Smooth muscle cell (in vitro differentiated cells): Measurements from ENCODE around the gene TATDN3. TPM values are rescaled to one million over a fixed set of nuclear protein-coding genes. Genes with fewer than 3 reads are reported as not detected.
A peak's percentile ranks its signal among the peaks of the same experiment; 100 is the strongest.

ENCODE experiments used
- DNase-seq: peaks from one replicate; lab custom pipeline; 2025; ENCODE audit not compliant: unreplicated experiment; lab: John Stamatoyannopoulos, UW
- H2AFZ ChIP-seq: fragments of 200-600 bp; sonication (generic); 2 replicates; pipeline ENCODE4 v1.6.0; 2016; ENCODE audit warnings: antibody characterized with exemption, low read depth, mild to moderate bottlenecking
- H3F3A ChIP-seq: fragments of 200-600 bp; sonication (generic); 2 replicates; pipeline ENCODE4 v1.6.0; 2017; ENCODE audit warnings: antibody characterized with exemption, low read depth
- H3K27ac ChIP-seq: fragments of 200-600 bp; sonication (generic); 2 replicates; pipeline ENCODE4 v1.5.1; 2016; ENCODE audit warnings: low read depth, mild to moderate bottlenecking
- H3K27me3 ChIP-seq: fragments of 200-600 bp; sonication (generic); 2 replicates; pipeline ENCODE4 v1.6.1; 2016; ENCODE audit warnings: low read depth, mild to moderate bottlenecking
- H3K36me3 ChIP-seq: fragments of 200-600 bp; sonication (generic); 2 replicates; pipeline ENCODE4 v1.5.1; 2016; ENCODE audit warnings: low read depth
- H3K4me1 ChIP-seq: fragments of 200-600 bp; sonication (generic); 2 replicates; pipeline ENCODE4 v1.5.1; 2016; ENCODE audit warnings: low read depth
- H3K4me2 ChIP-seq: fragments of 200-600 bp; sonication (generic); 2 replicates; pipeline ENCODE4 v1.6.0; 2016; ENCODE audit warnings: mild to moderate bottlenecking
- H3K4me3 ChIP-seq: fragments of 200-600 bp; sonication (generic); 2 replicates; pipeline ENCODE4 v1.5.1; 2016; ENCODE audit warnings: mild to moderate bottlenecking
- H3K79me2 ChIP-seq: fragments of 200-600 bp; sonication (generic); 2 replicates; pipeline ENCODE4 v1.6.0; 2016; ENCODE audit warnings: low read depth, mild to moderate bottlenecking
- H3K9ac ChIP-seq: fragments of 200-600 bp; sonication (generic); 2 replicates; pipeline ENCODE4 v1.6.0; 2016; ENCODE audit warnings: low read depth
- H3K9me3 ChIP-seq: fragments of 200-600 bp; sonication (generic); replicated peaks from 2 replicates; pipeline ENCODE4 v1.5.1; 2016; ENCODE audit warnings: low read depth
- H4K20me1 ChIP-seq: fragments of 200-600 bp; sonication (generic); 2 replicates; pipeline ENCODE4 v1.6.0; 2016; ENCODE audit warnings: low read depth
- WGBS: methylation state at CpG from one replicate; pipeline ENCODE4 v1.1.7; 2016; ENCODE audit warnings: low lambda C conversion rate; 5-methylcytosine and 5-hydroxymethylcytosine counted together
- polyA plus RNA-seq: library from polyadenylated mRNA; unstranded; fragments of >200 nt; fragmentation: Nextera tagmentation; extraction: Ambion mirVana; gene quantifications from 2 replicates; pipeline ENCODE4 v1.2.1, GENCODE V29; 2016
- total RNA-seq: library from RNA; depleted of rRNA; stranded (reverse); fragments of >200 nt; gene quantifications from 2 replicates; pipeline ENCODE4 v1.2.3, GENCODE V29; 2014
- TF ChIP-seq, protein P1 (sequence below): fragments of 200-600 bp; sonication (generic); IDR thresholded peaks from 2 replicates; pipeline ENCODE4 v1.5.1; 2017; ENCODE audit warnings: borderline replicate concordance, mild to moderate bottlenecking, antibody characterized with exemption; ENCODE audit not compliant: insufficient read depth, poor library complexity, severe bottlenecking

TATDN3 gene
- total and polyA plus RNA-seq, 2 experiments from 2014 or later: 14.3 to 46.7 TPM

DNA sequence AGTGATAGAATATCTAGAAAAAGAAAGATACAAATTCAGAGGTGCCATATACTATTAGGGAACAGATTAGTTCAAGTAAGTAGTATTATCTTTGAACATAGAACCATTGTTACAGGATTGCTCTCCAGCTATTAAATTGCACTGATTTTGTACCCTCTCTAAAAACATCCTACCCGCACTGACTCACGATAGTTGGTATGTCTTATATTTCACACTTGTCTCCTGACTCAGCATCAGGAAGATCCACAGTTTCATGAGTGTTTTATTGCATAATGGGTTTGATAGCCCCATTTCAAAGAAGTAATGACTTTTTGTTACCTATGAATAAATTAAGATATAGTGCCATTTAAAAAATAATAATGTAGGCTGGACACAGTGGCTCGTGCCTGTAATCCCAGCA is 6.0 kb downstream of the TATDN3 start:
- H3K36me3 ChIP-seq: no peaks in the 10 kb centered on the region
- no peak for DNase-seq
- H2AFZ ChIP-seq: no peak overlapping the region
- no peak overlapping the region for H3K4me2 ChIP-seq
- no peaks in the 10 kb centered on the region for H3K79me2 ChIP-seq
- no peaks in the 10 kb centered on the region for H4K20me1 ChIP-seq
- TF ChIP-seq, protein P1, sequence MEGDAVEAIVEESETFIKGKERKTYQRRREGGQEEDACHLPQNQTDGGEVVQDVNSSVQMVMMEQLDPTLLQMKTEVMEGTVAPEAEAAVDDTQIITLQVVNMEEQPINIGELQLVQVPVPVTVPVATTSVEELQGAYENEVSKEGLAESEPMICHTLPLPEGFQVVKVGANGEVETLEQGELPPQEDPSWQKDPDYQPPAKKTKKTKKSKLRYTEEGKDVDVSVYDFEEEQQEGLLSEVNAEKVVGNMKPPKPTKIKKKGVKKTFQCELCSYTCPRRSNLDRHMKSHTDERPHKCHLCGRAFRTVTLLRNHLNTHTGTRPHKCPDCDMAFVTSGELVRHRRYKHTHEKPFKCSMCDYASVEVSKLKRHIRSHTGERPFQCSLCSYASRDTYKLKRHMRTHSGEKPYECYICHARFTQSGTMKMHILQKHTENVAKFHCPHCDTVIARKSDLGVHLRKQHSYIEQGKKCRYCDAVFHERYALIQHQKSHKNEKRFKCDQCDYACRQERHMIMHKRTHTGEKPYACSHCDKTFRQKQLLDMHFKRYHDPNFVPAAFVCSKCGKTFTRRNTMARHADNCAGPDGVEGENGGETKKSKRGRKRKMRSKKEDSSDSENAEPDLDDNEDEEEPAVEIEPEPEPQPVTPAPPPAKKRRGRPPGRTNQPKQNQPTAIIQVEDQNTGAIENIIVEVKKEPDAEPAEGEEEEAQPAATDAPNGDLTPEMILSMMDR: no peak
- H3K27me3 ChIP-seq: no peaks in the 10 kb centered on the region
- no peaks in the 10 kb centered on the region for H3F3A ChIP-seq
- H3K4me3 ChIP-seq: no peak overlapping the region
- no peak overlapping the region for H3K9ac ChIP-seq
- H3K27ac ChIP-seq: no peak overlapping the region
- H3K4me1 ChIP-seq: no peaks in the 10 kb centered on the region
- H3K9me3 ChIP-seq: no peaks in the 10 kb centered on the region
- 93% methylated on average over 3 of the region's 3 CpGs for WGBS

GRCh38 chr1:212805767-212806166 is 14.1 kb downstream of the TATDN3 start:
- Histone ChIP-seq H3K9me3 (no peaks in the 10 kb centered on the region), H3K27me3 (no peaks in the 10 kb centered on the region), H3K9ac (no peak overlapping the region), H2AFZ (no peak overlapping the region), H3K4me2 (no peak overlapping the region), H3K4me1 (no peaks in the 10 kb centered on the region), H3F3A (no peaks in the 10 kb centered on the region), H3K27ac (no peak overlapping the region), H4K20me1 (no peaks in the 10 kb centered on the region), H3K36me3 (peaks cover 4% of the 10 kb centered on the region), H3K4me3 (no peak overlapping the region), H3K79me2 (no peaks in the 10 kb centered on the region)
- TF ChIP-seq, protein P1: no peak
- WGBS: 98% methylated on average over 3 of the region's 3 CpGs
- no peak for DNase-seq

GRCh38 chr1:212814537-212815334 is 23.0 kb downstream of the TATDN3 start:
- Histone ChIP-seq H3K4me2 (no peak overlapping the region), H3K9me3 (no peaks in the 10 kb centered on the region), H2AFZ (no peak overlapping the region), H3K36me3 (no peaks in the 10 kb centered on the region), H3K4me3 (no peak overlapping the region), H3K79me2 (no peaks in the 10 kb centered on the region), H4K20me1 (no peaks in the 10 kb centered on the region), H3K4me1 (peaks cover 4% of the 10 kb centered on the region), H3F3A (peaks cover 8% of the 10 kb centered on the region), H3K9ac (no peak overlapping the region), H3K27me3 (no peaks in the 10 kb centered on the region), H3K27ac (no peak overlapping the region)
- DNase-seq: no peak
- TF ChIP-seq, protein P1: peak; percentile 22
- WGBS: 72% methylated on average over 5 of the region's 5 CpGs
